Stimulated activated CD8-positive, alpha-beta memory T cell treated with anti-CD3 and anti-CD28 coated beads, Interleukin-4, amount 100 ng/mL, for 48 hours (primary cell): ENCODE results near the gene HSPB6.

Source experiments
- DNase-seq: peaks from one replicate; pipeline ENCODE4 v3.0.0-alpha.2; 2020

HSPB6 gene

GRCh38 chr19:35764432-35765315, 7.8 kb upstream of the HSPB6 start:
- no peak for DNase-seq

- DNase-seq = no peak
Observed at GRCh38 chr19:35760711-35761349, 4.0 kb upstream of the HSPB6 start.

GRCh38 chr19:35759697-35760096, 2.9 kb upstream of the HSPB6 start:
- no peak for DNase-seq

GRCh38 chr19:35757749-35758608, 1.1 kb upstream of the HSPB6 start, which contains the start of gene PROSER3:
Gene PROSER3 (plus strand): TSS chr19:35758176. CDS start chr19:35758216, 40 bp downstream.
- DNase-seq = peak; percentile 99

- DNase-seq = peak; percentile 58
Observed at GRCh38 chr19:35757231-35757748, 461 bp upstream of the HSPB6 start.

GRCh38 chr19:35755550-35756376, 1.1 kb downstream of the HSPB6 start:
- DNase-seq = peak; percentile 59

- DNase-seq = no peak
Observed at GRCh38 chr19:35755131-35755549, 1.7 kb downstream of the HSPB6 start.

- DNase-seq = no peak
Observed at GRCh38 chr19:35754370-35755130, 2.3 kb downstream of the HSPB6 start.

GRCh38 chr19:35753634-35754369, 3.0 kb downstream of the HSPB6 start:
- DNase-seq = no peak

GRCh38 chr19:35752746-35753350, 4.0 kb downstream of the HSPB6 start:
- DNase-seq = no peak

- no peak for DNase-seq
Observed at GRCh38 chr19:35751839-35752745, 4.7 kb downstream of the HSPB6 start.

GRCh38 chr19:35750167-35750566, 6.7 kb downstream of the HSPB6 start:
- DNase-seq = no peak

GRCh38 chr19:35748106-35749020, 8.5 kb downstream of the HSPB6 start, which contains the start of gene LIN37:
Gene LIN37 (plus strand): TSS chr19:35748576. CDS start chr19:35748725, 149 bp downstream.
- DNase-seq = peak; percentile 99

GRCh38 chr19:35746531-35746930, 10.3 kb downstream of the HSPB6 start:
- no peak for DNase-seq

- DNase-seq = no peak
Observed at GRCh38 chr19:35746087-35746462, 10.8 kb downstream of the HSPB6 start.

- peak; percentile 93 for DNase-seq
Observed at GRCh38 chr19:35745328-35746086, 11.3 kb downstream of the HSPB6 start, which contains the start of the genes PSENEN and U2AF1L4. Gene PSENEN (plus strand): TSS chr19:35745651. CDS start chr19:35745931, 280 bp downstream. Gene U2AF1L4 (minus strand): TSS chr19:35745418. CDS start chr19:35745391, 27 bp downstream.
